Esophagus mucosa (tissue), 1 donor: ENCODE measurements around the gene PIGH. TPM values are rescaled to one million over a fixed set of nuclear protein-coding genes. Genes with fewer than 3 reads are reported as not detected.

ENCODE experiments used
- ATAC-seq: fragments of 200-7000 bp; cut with Tn5 transposase; one replicate; pipeline ENCODE4 v1.9.1; 2020
- total RNA-seq: library from RNA; stranded (reverse); gene quantifications from one replicate; pipeline ENCODE4 v1.2.4, GENCODE V29; 2023
- donor health status: DM: yes; HTN: yes; CAD: no.

PIGH gene
- total RNA-seq, 1 donor from 2014 or later = 13.1 TPM

GRCh38 chr14:67574806-67575205, 25.3 kb downstream of the PIGH start:
- no peak for ATAC-seq

DNA sequence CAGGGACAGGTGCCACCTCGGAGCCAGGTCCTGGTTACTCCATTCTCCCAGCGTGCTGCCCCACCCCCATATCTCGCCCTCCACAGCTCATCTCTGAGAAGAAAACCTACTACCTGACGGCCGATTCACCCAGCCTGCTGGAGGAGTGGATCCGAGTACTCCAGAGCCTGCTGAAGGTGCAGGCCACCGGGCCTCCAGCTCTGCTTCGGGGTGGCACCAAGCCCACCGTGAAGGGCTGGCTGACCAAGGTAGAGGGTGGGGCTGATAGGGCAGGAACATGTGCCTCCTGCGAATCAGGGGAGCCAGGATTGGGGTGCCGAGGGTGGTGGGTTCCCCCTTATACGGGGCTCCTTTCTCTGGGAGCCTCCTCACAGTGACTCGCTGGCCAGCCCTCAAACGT, 25.9 kb downstream of the PIGH start:
- no peak for ATAC-seq

- no peak for ATAC-seq
Measured at GRCh38 chr14:67573228-67574010, 26.6 kb downstream of the PIGH start.

DNA sequence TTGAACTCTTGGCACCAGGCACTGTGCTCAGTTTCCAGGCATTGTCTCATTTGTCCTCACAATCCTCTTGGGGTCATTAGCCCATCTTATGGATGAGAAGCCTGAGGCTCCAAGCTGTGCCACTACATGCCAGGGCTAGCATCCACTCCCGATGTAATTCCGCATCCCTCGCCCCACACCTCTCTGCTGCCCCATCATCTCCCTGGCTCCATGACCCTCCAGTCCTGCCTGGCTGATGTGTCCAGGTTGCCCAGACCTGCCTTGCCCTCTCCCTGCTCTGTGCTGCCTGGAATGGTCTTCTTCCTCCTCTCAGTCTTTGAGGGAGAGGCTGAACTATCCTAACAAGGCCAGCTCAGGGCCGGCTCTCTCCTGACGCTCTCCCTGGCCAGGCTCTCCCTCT, 27.5 kb downstream of the PIGH start:
- ATAC-seq = no peak

DNA sequence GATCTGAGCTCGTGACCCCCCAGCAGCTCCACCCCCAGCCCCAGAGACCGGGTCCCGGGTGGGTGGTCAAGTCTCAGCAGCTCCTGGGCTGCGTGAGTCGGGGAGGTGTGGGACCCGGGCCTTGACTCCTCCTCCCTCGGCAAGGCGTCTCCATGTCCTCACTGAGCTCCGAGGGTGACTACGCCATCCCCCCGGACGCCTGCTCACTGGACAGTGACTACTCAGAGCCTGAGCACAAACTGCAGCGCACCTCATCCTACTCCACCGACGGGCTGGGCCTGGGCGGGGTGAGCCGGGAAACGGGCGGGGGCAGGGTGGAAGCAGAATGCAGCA, 28.1 kb downstream of the PIGH start:
- ATAC-seq = peak; percentile 25

- no peak for ATAC-seq
Measured at GRCh38 chr14:67571275-67571990, 28.6 kb downstream of the PIGH start.

GRCh38 chr14:67570453-67570852, 29.6 kb downstream of the PIGH start:
- no peak for ATAC-seq

DNA sequence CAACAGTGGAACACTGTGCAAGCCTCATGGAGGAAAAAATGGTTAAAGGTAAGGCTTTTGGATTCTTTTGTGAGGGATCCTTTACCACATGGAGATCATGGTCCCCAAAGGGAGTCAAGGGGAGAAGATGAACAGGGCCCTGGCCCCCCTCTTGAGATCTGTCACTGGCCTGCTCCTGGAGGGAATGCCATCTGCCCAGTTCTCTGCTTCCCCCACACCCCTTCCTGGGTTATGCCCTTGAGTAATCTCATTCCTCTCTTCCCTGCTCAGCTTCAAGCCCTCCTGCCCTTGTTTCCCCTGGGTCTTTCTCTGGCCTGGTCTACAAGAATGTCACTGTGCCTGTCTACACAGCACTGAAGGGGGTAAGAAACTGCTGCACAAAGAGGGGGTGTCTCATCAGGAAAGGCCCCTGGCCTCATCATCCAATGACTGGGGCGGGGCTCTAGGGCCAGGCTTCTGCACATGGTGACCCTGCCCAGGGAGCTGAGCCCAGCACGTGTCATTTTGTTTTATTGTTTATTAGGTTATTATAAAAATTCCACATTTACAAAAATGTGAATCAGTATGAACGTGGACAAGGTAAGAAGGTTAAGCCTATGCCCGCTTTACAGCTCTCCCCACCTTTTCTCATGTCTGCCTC, 30.3 kb downstream of the PIGH start:
- ATAC-seq = no peak

GRCh38 chr14:67569011-67569650, 30.9 kb downstream of the PIGH start:
- no peak for ATAC-seq

- peak; percentile 71 for ATAC-seq
Measured at GRCh38 chr14:67567654-67568053, 32.4 kb downstream of the PIGH start.

- ATAC-seq = peak; percentile 29
Measured at GRCh38 chr14:67566908-67567307, 33.2 kb downstream of the PIGH start.

GRCh38 chr14:67564236-67564635, 35.8 kb downstream of the PIGH start:
- ATAC-seq = peak; percentile 20

GRCh38 chr14:67562776-67563150, 37.3 kb downstream of the PIGH start:
- ATAC-seq = no peak

DNA sequence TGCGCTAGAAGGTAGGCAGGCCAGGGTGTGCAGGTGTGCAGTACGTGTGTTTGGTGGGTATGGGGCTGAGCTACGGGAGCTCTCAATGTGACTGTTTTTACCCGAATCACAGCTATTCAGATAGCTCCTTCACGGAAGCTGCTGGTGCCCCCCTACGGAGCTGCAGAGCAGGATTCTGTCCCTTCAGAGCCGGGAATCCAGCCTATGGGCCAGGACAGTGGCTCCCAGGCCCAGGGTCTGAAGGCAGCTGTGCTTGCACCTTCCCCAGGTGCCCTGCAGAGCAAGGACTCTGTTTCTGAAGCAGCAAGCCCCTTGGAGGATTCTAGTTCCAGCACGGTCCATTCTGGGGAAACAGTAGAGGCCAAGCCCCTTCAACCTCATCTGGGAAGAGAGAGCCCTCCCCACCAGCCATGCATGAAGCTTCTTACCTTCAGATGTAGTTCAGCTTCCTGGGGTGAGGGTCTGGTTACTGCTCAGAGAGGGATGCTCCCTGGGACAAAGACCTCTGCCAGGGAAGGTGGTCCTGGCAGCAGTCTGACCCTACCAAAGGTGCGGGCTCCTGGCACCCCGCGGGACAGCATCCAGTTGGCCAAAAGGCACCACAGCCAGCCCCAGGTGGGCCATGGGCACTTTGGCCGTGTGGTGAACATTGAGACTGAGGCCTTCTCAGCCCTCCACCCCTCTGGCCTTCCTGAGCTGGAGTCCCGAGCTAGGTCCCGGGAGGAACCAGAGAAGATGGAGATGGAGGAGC, 37.9 kb downstream of the PIGH start:
- no peak for ATAC-seq

DNA sequence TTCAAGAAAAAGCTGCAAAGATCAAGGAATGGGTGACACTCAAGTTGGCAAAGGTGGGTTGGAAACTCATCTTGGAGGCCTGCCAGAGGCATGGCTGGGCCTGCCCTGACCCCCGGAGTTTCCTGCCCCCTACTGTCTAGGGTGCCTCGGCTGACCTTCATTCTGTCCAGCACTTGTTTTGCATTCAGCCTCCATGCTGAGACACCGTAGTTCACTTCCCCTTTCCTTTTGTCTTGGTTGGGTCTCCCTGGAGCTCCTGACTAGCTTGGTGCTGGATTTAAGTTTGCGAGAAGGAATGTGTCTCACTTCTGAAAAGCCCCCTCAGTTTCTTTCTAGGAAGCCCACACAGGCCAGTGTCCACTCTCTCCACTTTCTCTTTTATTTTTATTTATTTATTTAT, 40.4 kb downstream of the PIGH start:
- ATAC-seq = no peak

DNA sequence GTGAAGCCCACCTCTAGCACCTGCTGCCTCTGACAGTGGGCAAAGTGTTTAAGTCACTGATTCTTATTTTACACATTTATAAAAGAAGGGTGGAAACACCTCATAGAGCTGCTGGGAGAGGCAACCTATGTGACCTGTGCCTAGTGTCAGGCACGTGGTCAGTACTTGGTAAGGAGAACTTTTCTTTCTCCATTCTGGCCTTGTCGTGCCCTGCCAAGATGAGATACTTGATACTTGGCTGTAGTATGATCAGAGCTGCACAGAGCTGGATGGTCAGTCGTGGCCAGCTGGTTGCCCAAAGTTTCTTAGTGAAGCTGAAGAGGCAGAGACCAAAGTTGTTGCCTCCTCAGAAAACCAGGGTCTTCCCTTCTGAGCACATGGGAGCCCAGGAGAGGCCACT, 42.4 kb downstream of the PIGH start:
- no peak for ATAC-seq

GRCh38 chr14:67557118-67557517, 43.0 kb downstream of the PIGH start:
- no peak for ATAC-seq

GRCh38 chr14:67556671-67557070, 43.4 kb downstream of the PIGH start:
- no peak for ATAC-seq

- ATAC-seq = no peak
Measured at GRCh38 chr14:67555518-67556090, 44.5 kb downstream of the PIGH start.

DNA sequence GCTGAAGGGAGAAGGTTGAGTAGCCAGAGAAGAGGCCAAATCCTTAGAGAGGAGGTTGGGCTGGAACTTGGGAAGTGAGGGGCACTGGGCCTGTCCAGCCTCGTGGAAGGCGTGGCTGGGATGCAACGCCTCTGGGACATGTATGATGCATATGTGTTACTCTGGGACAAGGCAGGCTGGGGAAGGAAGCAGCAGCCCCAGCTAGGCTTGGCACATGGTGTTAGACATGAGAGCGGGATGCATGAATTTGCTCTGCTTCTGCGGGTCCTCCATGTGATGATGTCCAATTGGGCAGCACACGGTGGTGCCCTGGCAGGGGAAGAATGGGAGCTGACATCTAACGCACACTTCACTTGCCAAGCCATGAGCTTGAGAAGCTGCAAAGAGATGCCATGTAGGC, 45.7 kb downstream of the PIGH start:
- ATAC-seq = no peak

GRCh38 chr14:67553547-67553946, 46.5 kb downstream of the PIGH start:
- no peak for ATAC-seq

- ATAC-seq = no peak
Measured at GRCh38 chr14:67551940-67552339, 48.1 kb downstream of the PIGH start.
